ENCODE results near the gene LRCH1. TPM values are rescaled to one million over a fixed set of nuclear protein-coding genes. Genes with fewer than 3 reads are reported as not detected.

Gene LRCH1
- total RNA-seq, 1 donor from 2014 or later, result 2.9 TPM

DNA sequence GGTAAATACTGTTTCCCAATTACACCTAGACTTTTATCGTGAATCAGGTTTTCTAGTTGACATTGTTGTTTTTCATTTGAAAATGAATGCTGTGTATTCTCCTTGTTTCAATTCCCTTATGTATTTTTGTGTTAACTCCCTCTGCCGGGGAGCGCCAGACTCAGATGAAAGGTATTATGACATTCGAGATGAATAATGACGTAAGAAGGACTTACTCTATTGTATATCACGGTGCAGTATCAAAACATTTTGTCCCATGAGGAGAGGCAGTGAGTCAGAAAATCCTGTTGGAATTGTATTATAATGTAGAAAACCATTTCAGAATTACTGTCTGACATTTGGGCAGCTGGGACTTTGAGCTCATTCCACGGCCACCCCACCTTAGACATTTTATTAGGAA lies 61.6 kb downstream of the LRCH1 start:
- H4K20me1 ChIP-seq (ENCODE audit: low read depth), result no peaks in the 10 kb centered on the region
- peaks cover 2% of the 10 kb centered on the region for H3K4me1 ChIP-seq
- peaks cover 11% of the 10 kb centered on the region for H3K4me1 Mint-ChIP-seq
- H3K9ac ChIP-seq, result no peak overlapping the region
- no peak overlapping the region for H3K4me3 ChIP-seq
- no peak overlapping the region for H2AFZ ChIP-seq (replicated peaks)
- H3K27ac Mint-ChIP-seq, result no peak overlapping the region
- TF ChIP-seq EZH2 (IDR thresholded peaks at IDR 0.05) (no peak), EZH2phosphoT487 (IDR thresholded peaks at IDR 0.05) (no peak)
- TF ChIP-seq, protein P1, sequence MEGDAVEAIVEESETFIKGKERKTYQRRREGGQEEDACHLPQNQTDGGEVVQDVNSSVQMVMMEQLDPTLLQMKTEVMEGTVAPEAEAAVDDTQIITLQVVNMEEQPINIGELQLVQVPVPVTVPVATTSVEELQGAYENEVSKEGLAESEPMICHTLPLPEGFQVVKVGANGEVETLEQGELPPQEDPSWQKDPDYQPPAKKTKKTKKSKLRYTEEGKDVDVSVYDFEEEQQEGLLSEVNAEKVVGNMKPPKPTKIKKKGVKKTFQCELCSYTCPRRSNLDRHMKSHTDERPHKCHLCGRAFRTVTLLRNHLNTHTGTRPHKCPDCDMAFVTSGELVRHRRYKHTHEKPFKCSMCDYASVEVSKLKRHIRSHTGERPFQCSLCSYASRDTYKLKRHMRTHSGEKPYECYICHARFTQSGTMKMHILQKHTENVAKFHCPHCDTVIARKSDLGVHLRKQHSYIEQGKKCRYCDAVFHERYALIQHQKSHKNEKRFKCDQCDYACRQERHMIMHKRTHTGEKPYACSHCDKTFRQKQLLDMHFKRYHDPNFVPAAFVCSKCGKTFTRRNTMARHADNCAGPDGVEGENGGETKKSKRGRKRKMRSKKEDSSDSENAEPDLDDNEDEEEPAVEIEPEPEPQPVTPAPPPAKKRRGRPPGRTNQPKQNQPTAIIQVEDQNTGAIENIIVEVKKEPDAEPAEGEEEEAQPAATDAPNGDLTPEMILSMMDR (IDR thresholded peaks at IDR 0.05), result no peak
- no peak overlapping the region for H3K4me2 ChIP-seq
- no peak for DNase-seq (ENCODE audit: low spot score)
- H3F3A ChIP-seq (ENCODE audit: low read depth), result no peaks in the 10 kb centered on the region
- no peaks in the 10 kb centered on the region for H3K36me3 ChIP-seq
- no peaks in the 10 kb centered on the region for H3K9me3 Mint-ChIP-seq
- H3K79me2 ChIP-seq (ENCODE audit: low read depth), result no peaks in the 10 kb centered on the region
- no peak overlapping the region for H3K27ac ChIP-seq
- H3K27me3 Mint-ChIP-seq (ENCODE audit: insufficient read depth, low read depth), result peaks cover 3% of the 10 kb centered on the region
- no peaks in the 10 kb centered on the region for H3K36me3 Mint-ChIP-seq
- no peaks in the 10 kb centered on the region for H3K27me3 ChIP-seq
- H3K9me3 ChIP-seq (ENCODE audit: low read depth), result no peaks in the 10 kb centered on the region
- H3K4me3 Mint-ChIP-seq, result no peak overlapping the region

DNA sequence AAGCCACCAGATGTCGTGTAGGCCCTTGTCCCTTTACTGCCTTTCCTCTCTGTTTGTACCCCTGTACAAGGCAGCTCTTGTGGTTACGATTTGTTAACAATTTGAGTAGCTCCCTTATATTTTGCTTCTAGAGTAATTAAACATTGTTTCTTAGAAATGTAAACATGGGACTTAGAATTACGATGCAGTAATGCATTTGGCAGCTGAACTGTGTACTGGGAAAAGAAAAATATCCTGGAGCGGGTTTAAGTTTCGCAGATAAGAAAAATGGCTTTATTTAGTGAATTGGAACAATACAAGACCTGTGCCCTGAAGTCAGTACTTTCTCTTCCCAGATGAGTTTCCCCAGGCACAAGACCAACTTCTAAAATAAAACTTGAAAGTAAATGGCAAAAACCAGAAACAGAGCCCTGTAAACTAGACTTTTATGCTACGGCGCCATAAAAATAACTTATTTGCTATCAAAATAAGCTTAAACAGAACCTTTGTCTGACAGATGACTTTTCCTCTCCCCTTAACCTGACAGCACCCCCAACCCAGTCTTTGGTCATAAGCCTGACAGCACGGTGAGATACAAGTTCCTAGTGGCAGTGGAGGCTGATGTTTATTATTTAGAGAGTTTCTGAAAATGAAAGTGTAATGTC lies 63.0 kb downstream of the LRCH1 start:
- Histone ChIP-seq H3K4me3 (no peak overlapping the region), H2AFZ (replicated peaks) (no peak overlapping the region), H3K27me3 (no peaks in the 10 kb centered on the region), H3K79me2 (ENCODE audit: low read depth) (no peaks in the 10 kb centered on the region), H3K27ac (no peak overlapping the region), H3K9ac (no peak overlapping the region), H3K4me1 (peaks cover 2% of the 10 kb centered on the region), H3K36me3 (no peaks in the 10 kb centered on the region), H3K4me2 (no peak overlapping the region), H4K20me1 (ENCODE audit: low read depth) (no peaks in the 10 kb centered on the region), H3K9me3 (ENCODE audit: low read depth) (no peaks in the 10 kb centered on the region), H3F3A (ENCODE audit: low read depth) (no peaks in the 10 kb centered on the region)
- no peak for DNase-seq (ENCODE audit: low spot score)
- no peak overlapping the region for H3K27ac Mint-ChIP-seq
- H3K36me3 Mint-ChIP-seq, result no peaks in the 10 kb centered on the region
- peaks cover 3% of the 10 kb centered on the region for H3K27me3 Mint-ChIP-seq (ENCODE audit: insufficient read depth, low read depth)
- peaks cover 8% of the 10 kb centered on the region for H3K4me1 Mint-ChIP-seq
- H3K9me3 Mint-ChIP-seq, result no peaks in the 10 kb centered on the region
- TF ChIP-seq EZH2 (IDR thresholded peaks at IDR 0.05), result no peak
- TF ChIP-seq, protein P1 (IDR thresholded peaks at IDR 0.05), result no peak
- no peak for TF ChIP-seq EZH2phosphoT487 (IDR thresholded peaks at IDR 0.05)
- no peak overlapping the region for H3K4me3 Mint-ChIP-seq

DNA sequence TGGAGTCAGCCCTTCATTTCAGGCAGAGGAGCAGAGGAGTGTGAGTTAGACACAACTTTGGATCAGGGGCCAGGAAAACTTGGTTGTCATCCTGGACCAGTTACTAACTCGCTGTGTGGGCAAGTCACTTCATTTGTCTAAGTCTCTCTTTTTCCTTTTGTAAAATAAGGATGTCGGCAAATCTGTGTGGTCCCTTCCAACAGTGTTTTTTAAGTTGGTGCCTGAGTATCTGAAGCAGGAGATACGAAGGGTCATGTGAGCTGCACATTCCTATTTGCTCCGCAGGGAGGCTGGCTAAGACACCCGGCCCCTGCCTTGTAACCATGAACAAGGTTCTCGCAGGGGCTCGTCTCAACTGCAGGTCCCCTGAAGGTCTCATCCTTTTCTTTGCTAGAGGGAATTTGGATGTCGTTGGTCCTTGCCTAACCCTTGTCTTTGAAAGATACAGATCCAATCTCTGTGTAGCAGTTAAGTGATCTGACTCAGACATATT lies 64.3 kb downstream of the LRCH1 start:
- TF ChIP-seq EZH2 (IDR thresholded peaks at IDR 0.05), result no peak
- TF ChIP-seq, protein P1 (IDR thresholded peaks at IDR 0.05), result no peak
- TF ChIP-seq EZH2phosphoT487 (IDR thresholded peaks at IDR 0.05), result no peak
- Histone ChIP-seq H3K79me2 (ENCODE audit: low read depth) (no peaks in the 10 kb centered on the region), H3F3A (ENCODE audit: low read depth) (no peaks in the 10 kb centered on the region), H3K4me2 (no peak overlapping the region), H3K4me1 (peaks cover 14% of the 10 kb centered on the region), H3K9me3 (ENCODE audit: low read depth) (no peaks in the 10 kb centered on the region), H4K20me1 (ENCODE audit: low read depth) (no peaks in the 10 kb centered on the region), H3K27ac (no peak overlapping the region), H3K27me3 (no peaks in the 10 kb centered on the region), H3K9ac (no peak overlapping the region), H3K4me3 (no peak overlapping the region), H3K36me3 (no peaks in the 10 kb centered on the region), H2AFZ (replicated peaks) (no peak overlapping the region)
- H3K27me3 Mint-ChIP-seq (ENCODE audit: insufficient read depth, low read depth), result peaks cover 3% of the 10 kb centered on the region
- no peak overlapping the region for H3K4me3 Mint-ChIP-seq
- no peak overlapping the region for H3K27ac Mint-ChIP-seq
- DNase-seq (ENCODE audit: low spot score), result no peak
- H3K4me1 Mint-ChIP-seq, result peaks cover 14% of the 10 kb centered on the region
- no peaks in the 10 kb centered on the region for H3K36me3 Mint-ChIP-seq
- no peaks in the 10 kb centered on the region for H3K9me3 Mint-ChIP-seq
